Measurements from ENCODE around the gene SERTAD3. TPM values are rescaled to one million over a fixed set of nuclear protein-coding genes. Genes with fewer than 3 reads are reported as not detected.
A peak's percentile ranks its signal among the peaks of the same experiment; 100 is the strongest.
"Not testable (repeated sequence)": the region's sequence is repeated elsewhere in the genome, so short reads cannot be mapped to it uniquely, and the experiment has no call there.

SERTAD3 gene
- total RNA-seq, 1 donor from 2014 or later = 15.3 TPM

- Mint-ChIP-seq H3K9me3 (no peaks in the 10 kb centered on the region), H3K27ac (no peak overlapping the region)
Observed at GRCh38 chr19:40457953-40458596, 13.9 kb upstream of the SERTAD3 start.

GRCh38 chr19:40457048-40457447 is 12.9 kb upstream of the SERTAD3 start:
- H3K36me3 ChIP-seq = no peaks in the 10 kb centered on the region
- Mint-ChIP-seq H3K9me3 (no peaks in the 10 kb centered on the region), H3K27ac (no peak overlapping the region), H3K27me3 (ENCODE audit: insufficient read depth, low read depth) (peaks cover 3% of the 10 kb centered on the region), H3K4me3 (no peak overlapping the region), H3K4me1 (peaks cover 2% of the 10 kb centered on the region), H3K36me3 (no peaks in the 10 kb centered on the region)
- H4K20me1 ChIP-seq (ENCODE audit: low read depth) = no peaks in the 10 kb centered on the region
- no peak for DNase-seq (ENCODE audit: low spot score)
- H3K9me3 ChIP-seq (ENCODE audit: low read depth) = no peaks in the 10 kb centered on the region
- no peaks in the 10 kb centered on the region for H3K79me2 ChIP-seq (ENCODE audit: low read depth)
- no peak overlapping the region for H3K27ac ChIP-seq
- H3K9ac ChIP-seq = no peak overlapping the region
- H3K4me1 ChIP-seq = no peaks in the 10 kb centered on the region
- no peak overlapping the region for H3K4me3 ChIP-seq
- H3F3A ChIP-seq (ENCODE audit: low read depth) = no peaks in the 10 kb centered on the region
- no peak overlapping the region for H2AFZ ChIP-seq (replicated peaks)
- H3K4me2 ChIP-seq = no peak overlapping the region
- no peak for TF ChIP-seq CTCF (IDR thresholded peaks at IDR 0.05)
- no peak for TF ChIP-seq EZH2 (IDR thresholded peaks at IDR 0.05)
- H3K27me3 ChIP-seq = no peaks in the 10 kb centered on the region

More at GRCh38 chr19:40457953-40458596, 13.9 kb upstream of the SERTAD3 start:
- Mint-ChIP-seq H3K4me1 (peaks cover 2% of the 10 kb centered on the region), H3K27me3 (ENCODE audit: insufficient read depth, low read depth) (peaks cover 3% of the 10 kb centered on the region), H3K4me3 (no peak overlapping the region), H3K36me3 (no peaks in the 10 kb centered on the region)
- Histone ChIP-seq H3K9me3 (ENCODE audit: low read depth) (no peaks in the 10 kb centered on the region), H3K27me3 (no peaks in the 10 kb centered on the region), H3K4me3 (no peak overlapping the region), H3F3A (ENCODE audit: low read depth) (no peaks in the 10 kb centered on the region), H3K9ac (no peak overlapping the region), H3K36me3 (no peaks in the 10 kb centered on the region), H3K4me1 (no peaks in the 10 kb centered on the region), H2AFZ (replicated peaks) (no peak overlapping the region), H3K27ac (no peak overlapping the region), H3K79me2 (ENCODE audit: low read depth) (no peaks in the 10 kb centered on the region), H3K4me2 (no peak overlapping the region), H4K20me1 (ENCODE audit: low read depth) (no peaks in the 10 kb centered on the region)
- DNase-seq (ENCODE audit: low spot score) = no peak
- TF ChIP-seq EZH2phosphoT487 (IDR thresholded peaks at IDR 0.05) (no peak), EZH2 (IDR thresholded peaks at IDR 0.05) (no peak), CTCF (IDR thresholded peaks at IDR 0.05) (no peak)

GRCh38 chr19:40453943-40454342 is 9.8 kb upstream of the SERTAD3 start:
- H3K9me3 Mint-ChIP-seq; H3K27ac ChIP-seq; H3K4me1 ChIP-seq; DNase-seq (ENCODE audit: low spot score); H3K4me1 Mint-ChIP-seq; H3K4me3 ChIP-seq; H3K4me2 ChIP-seq; H3K9ac ChIP-seq; H3K27ac Mint-ChIP-seq; H3K9me3 ChIP-seq (ENCODE audit: low read depth); H3K36me3 ChIP-seq; H3K36me3 Mint-ChIP-seq; H3K79me2 ChIP-seq (ENCODE audit: low read depth); H4K20me1 ChIP-seq (ENCODE audit: low read depth); H3K27me3 ChIP-seq; H2AFZ ChIP-seq (replicated peaks); H3K27me3 Mint-ChIP-seq (ENCODE audit: insufficient read depth, low read depth); H3K4me3 Mint-ChIP-seq; H3F3A ChIP-seq (ENCODE audit: low read depth): not testable (repeated sequence)

GRCh38 chr19:40453151-40453735 is 9.1 kb upstream of the SERTAD3 start:
- Histone ChIP-seq H3K9me3 (ENCODE audit: low read depth) (no peaks in the 10 kb centered on the region), H4K20me1 (ENCODE audit: low read depth) (no peaks in the 10 kb centered on the region), H3K4me2 (no peak overlapping the region), H2AFZ (replicated peaks) (no peak overlapping the region), H3K27me3 (no peaks in the 10 kb centered on the region), H3F3A (ENCODE audit: low read depth) (no peaks in the 10 kb centered on the region), H3K79me2 (ENCODE audit: low read depth) (no peaks in the 10 kb centered on the region), H3K4me3 (no peak overlapping the region), H3K36me3 (no peaks in the 10 kb centered on the region), H3K4me1 (no peaks in the 10 kb centered on the region), H3K9ac (no peak overlapping the region), H3K27ac (no peak overlapping the region)
- TF ChIP-seq EZH2 (IDR thresholded peaks at IDR 0.05) (no peak), EZH2phosphoT487 (IDR thresholded peaks at IDR 0.05) (no peak), CTCF (IDR thresholded peaks at IDR 0.05) (no peak)
- no peak for DNase-seq (ENCODE audit: low spot score)
- H3K36me3 Mint-ChIP-seq = no peaks in the 10 kb centered on the region
- H3K4me1 Mint-ChIP-seq = peaks cover 4% of the 10 kb centered on the region
- H3K4me3 Mint-ChIP-seq = no peak overlapping the region
- peaks cover 5% of the 10 kb centered on the region for H3K27me3 Mint-ChIP-seq (ENCODE audit: insufficient read depth, low read depth)
- H3K27ac Mint-ChIP-seq = peak overlapping the region; percentile 15
- H3K9me3 Mint-ChIP-seq = no peaks in the 10 kb centered on the region
